ENCODE measurements around the gene CDHR5. TPM values are rescaled to one million over a fixed set of nuclear protein-coding genes. Genes with fewer than 3 reads are reported as not detected.

The CDHR5 gene
- total RNA-seq, 1 donor from 2014 or later = not detected

- H3K27ac Mint-ChIP-seq (ENCODE audit: unreplicated experiment) = peak overlapping the region; percentile 76
Measured at GRCh38 chr11:665062-665703, 40.4 kb upstream of the CDHR5 start.

GRCh38 chr11:662689-663274 is 38.0 kb upstream of the CDHR5 start:
- no peak for DNase-seq (ENCODE audit: extremely low spot score, unreplicated experiment)
- TF ChIP-seq CTCF (IDR thresholded peaks at IDR 0.05) = peak; percentile 81
- Mint-ChIP-seq H3K9me3 (ENCODE audit: unreplicated experiment) (no peaks in the 10 kb centered on the region), H3K4me1 (ENCODE audit: unreplicated experiment) (peaks cover 11% of the 10 kb centered on the region), H3K27ac (ENCODE audit: unreplicated experiment) (peak overlapping the region; percentile 67), H3K4me3 (ENCODE audit: unreplicated experiment) (no peak overlapping the region), H3K27me3 (ENCODE audit: unreplicated experiment) (no peaks in the 10 kb centered on the region), H3K36me3 (ENCODE audit: unreplicated experiment) (peaks cover 30% of the 10 kb centered on the region)

More at GRCh38 chr11:665062-665703, 40.4 kb upstream of the CDHR5 start:
- Mint-ChIP-seq H3K4me1 (ENCODE audit: unreplicated experiment) (peaks cover 11% of the 10 kb centered on the region), H3K27me3 (ENCODE audit: unreplicated experiment) (no peaks in the 10 kb centered on the region), H3K36me3 (ENCODE audit: unreplicated experiment) (peaks cover 24% of the 10 kb centered on the region), H3K9me3 (ENCODE audit: unreplicated experiment) (no peaks in the 10 kb centered on the region), H3K4me3 (ENCODE audit: unreplicated experiment) (no peak overlapping the region)
- no peak for TF ChIP-seq CTCF (IDR thresholded peaks at IDR 0.05)
- no peak for DNase-seq (ENCODE audit: extremely low spot score, unreplicated experiment)

GRCh38 chr11:660681-661444 is 36.1 kb upstream of the CDHR5 start:
- H3K27me3 Mint-ChIP-seq (ENCODE audit: unreplicated experiment) = no peaks in the 10 kb centered on the region
- TF ChIP-seq CTCF (IDR thresholded peaks at IDR 0.05) = no peak
- H3K4me1 Mint-ChIP-seq (ENCODE audit: unreplicated experiment) = peaks cover 7% of the 10 kb centered on the region
- peaks cover 24% of the 10 kb centered on the region for H3K36me3 Mint-ChIP-seq (ENCODE audit: unreplicated experiment)
- no peak overlapping the region for H3K27ac Mint-ChIP-seq (ENCODE audit: unreplicated experiment)
- no peaks in the 10 kb centered on the region for H3K9me3 Mint-ChIP-seq (ENCODE audit: unreplicated experiment)
- no peak for DNase-seq (ENCODE audit: extremely low spot score, unreplicated experiment)
- no peak overlapping the region for H3K4me3 Mint-ChIP-seq (ENCODE audit: unreplicated experiment)

GRCh38 chr11:660281-660680 is 35.5 kb upstream of the CDHR5 start:
- no peak for TF ChIP-seq CTCF (IDR thresholded peaks at IDR 0.05)
- peak overlapping the region; percentile 18 for H3K27ac Mint-ChIP-seq (ENCODE audit: unreplicated experiment)
- H3K4me3 Mint-ChIP-seq (ENCODE audit: unreplicated experiment) = no peak overlapping the region
- H3K36me3 Mint-ChIP-seq (ENCODE audit: unreplicated experiment) = peaks cover 20% of the 10 kb centered on the region
- no peak for DNase-seq (ENCODE audit: extremely low spot score, unreplicated experiment)
- no peaks in the 10 kb centered on the region for H3K9me3 Mint-ChIP-seq (ENCODE audit: unreplicated experiment)
- no peaks in the 10 kb centered on the region for H3K27me3 Mint-ChIP-seq (ENCODE audit: unreplicated experiment)
- H3K4me1 Mint-ChIP-seq (ENCODE audit: unreplicated experiment) = peaks cover 1% of the 10 kb centered on the region

GRCh38 chr11:659532-660085 is 34.9 kb upstream of the CDHR5 start:
- H3K27me3 Mint-ChIP-seq (ENCODE audit: unreplicated experiment) = no peaks in the 10 kb centered on the region
- no peak for DNase-seq (ENCODE audit: extremely low spot score, unreplicated experiment)
- no peaks in the 10 kb centered on the region for H3K4me1 Mint-ChIP-seq (ENCODE audit: unreplicated experiment)
- peak overlapping the region; percentile 18 for H3K27ac Mint-ChIP-seq (ENCODE audit: unreplicated experiment)
- peaks cover 19% of the 10 kb centered on the region for H3K36me3 Mint-ChIP-seq (ENCODE audit: unreplicated experiment)
- no peak overlapping the region for H3K4me3 Mint-ChIP-seq (ENCODE audit: unreplicated experiment)
- H3K9me3 Mint-ChIP-seq (ENCODE audit: unreplicated experiment) = no peaks in the 10 kb centered on the region
- TF ChIP-seq CTCF (IDR thresholded peaks at IDR 0.05) = no peak

Data from osteocyte (in vitro differentiated cells).